Keratinocyte (primary cell): ENCODE results near the gene ST8SIA6. TPM values are rescaled to one million over a fixed set of nuclear protein-coding genes. Genes with fewer than 3 reads are reported as not detected.

ENCODE experiments used
- DNase-seq: peaks from one replicate; pipeline ENCODE4 v3.0.0-alpha.2; 2011; ENCODE audit warnings: low read depth, missing footprints, low spot score
- FAIRE-seq: peaks from 2 replicates; lab custom pipeline; 2011; peaks lifted over from hg19 to GRCh38; lab: Jason Lieb, UNC
- H2AFZ ChIP-seq: 2 replicates; pipeline ENCODE4 v1.6.0; 2012; ENCODE audit warnings: low read length, control low read depth, inconsistent platforms; ENCODE audit not compliant: control insufficient read depth
- H3K27ac ChIP-seq: 2 replicates; pipeline ENCODE4 v1.5.1; 2011; ENCODE audit warnings: low read length; ENCODE audit not compliant: control insufficient read depth, insufficient read depth
- H3K27me3 ChIP-seq: 3 replicates; pipeline ENCODE4 v1.6.0; 2011; ENCODE audit warnings: low read length; ENCODE audit not compliant: control insufficient read depth, insufficient read depth; ENCODE audit errors: extremely low read depth
- H3K36me3 ChIP-seq, 2 experiments: 2 replicates in 1 of 2; 3 replicates in 1 of 2; pipeline ENCODE4 v1.5.1; 2011; ENCODE audit warnings: low read length in 2 of 2, mild to moderate bottlenecking in 1 of 2; ENCODE audit not compliant: control insufficient read depth in 2 of 2, insufficient read depth in 2 of 2; ENCODE audit errors: extremely low read depth in 1 of 2
- H3K4me1 ChIP-seq: 3 replicates; pipeline ENCODE4 v1.5.1; 2011; ENCODE audit warnings: low read length; ENCODE audit not compliant: control insufficient read depth, insufficient read depth; ENCODE audit errors: extremely low read depth
- H3K4me2 ChIP-seq: 3 replicates; pipeline ENCODE4 v1.6.0; 2011; ENCODE audit warnings: low read depth, low read length; ENCODE audit not compliant: control insufficient read depth, insufficient read depth; ENCODE audit errors: extremely low read depth
- H3K4me3 ChIP-seq, 3 experiments: fragments of 200-600 bp in 1 of 3; sonication (generic) in 1 of 3; 2 replicates in 2 of 3; 3 replicates in 1 of 3; pipeline ENCODE4 v1.5.1; 2011 to 2016; ENCODE audit warnings: low read length in 3 of 3, mild to moderate bottlenecking in 3 of 3, control low read depth in 2 of 3, inconsistent platforms in 1 of 3, low read depth in 1 of 3, mixed read lengths in 1 of 3, mixed run types in 1 of 3, moderate library complexity in 1 of 3; ENCODE audit not compliant: control insufficient read depth in 2 of 3, insufficient read depth in 2 of 3; ENCODE audit errors: extremely low read depth in 1 of 3
- H3K79me2 ChIP-seq: 2 replicates; pipeline ENCODE4 v1.6.0; 2012; ENCODE audit warnings: low read length; ENCODE audit not compliant: control insufficient read depth, insufficient read depth
- H3K9ac ChIP-seq: 3 replicates; pipeline ENCODE4 v1.6.0; 2011; ENCODE audit warnings: low read length; ENCODE audit not compliant: control insufficient read depth, insufficient read depth; ENCODE audit errors: extremely low read depth
- H3K9me1 ChIP-seq: 3 replicates; pipeline ENCODE4 v1.6.0; 2011; ENCODE audit warnings: low read length; ENCODE audit not compliant: control insufficient read depth, insufficient read depth; ENCODE audit errors: extremely low read depth
- H3K9me3 ChIP-seq: 2 replicates; pipeline ENCODE4 v1.5.1; 2012; ENCODE audit warnings: low read depth, low read length; ENCODE audit not compliant: control insufficient read depth
- H4K20me1 ChIP-seq: 3 replicates; pipeline ENCODE4 v1.6.0; 2011; ENCODE audit warnings: low read length; ENCODE audit not compliant: control insufficient read depth, insufficient read depth; ENCODE audit errors: extremely low read depth
- EZH2 ChIP-seq: IDR thresholded peaks from one replicate; pipeline ENCODE4 v1.6.1; 2012; ENCODE audit warnings: inconsistent platforms, mild to moderate bottlenecking, low read length, moderate library complexity
- dilution Hi-C: fragments of 300-500 bp; cut with MboI; formaldehyde crosslinking; loops from one replicate; pipeline ENCODE4 v1.7.0; 2020; ENCODE audit warnings: low sequenced_read_pairs; ENCODE audit not compliant: extremely low pct_ligation_motif_present
- polyA plus RNA-seq, 5 experiments: library from polyadenylated mRNA; depleted of rRNA in 3 of 5; stranded (reverse) in 3 of 5; stranded (forward) in 1 of 5; unstranded in 1 of 5; fragments of >200 nt; gene quantifications; 1 replicate in 1 of 5; 2 replicates in 3 of 5; 3 replicates in 1 of 5; pipeline versions ENCODE4 v1.2.1 to v1.2.3, GENCODE V29; 2011 to 2012; ENCODE audit warnings: missing spikeins in 2 of 5, low read depth in 1 of 5, low replicate concordance in 1 of 5
- small RNA-seq, 3 experiments: library from RNA; depleted of rRNA; stranded (forward); fragments of <200 nt; gene quantifications; one replicate each; pipeline ENCODE3, GENCODE V24; 2012; ENCODE audit warnings: low read depth in 3 of 3, low replicate concordance in 1 of 3; ENCODE audit not compliant: insufficient read length in 3 of 3
- TF ChIP-seq, protein P1 (sequence below), 3 experiments: IDR thresholded peaks in 1 of 3; conservative IDR thresholded peaks in 1 of 3; optimal IDR thresholded peaks in 1 of 3; 2 replicates in 2 of 3; 3 replicates in 1 of 3; pipeline versions ENCODE3 to v1.5.1; 2011; ENCODE audit warnings: low read length in 3 of 3, mild to moderate bottlenecking in 3 of 3, moderate library complexity in 2 of 3, control low read depth in 1 of 3, inconsistent platforms in 1 of 3; ENCODE audit not compliant: insufficient read depth in 2 of 3; ENCODE audit errors: extremely low read depth in 1 of 3

The ST8SIA6 gene
- polyA plus RNA-seq, 1 donor (not counting 4 experiments of a cell fraction or from before 2014, with no cell fraction given), result not detected

- TF ChIP-seq EZH2, result no peak
- TF ChIP-seq, protein P1, sequence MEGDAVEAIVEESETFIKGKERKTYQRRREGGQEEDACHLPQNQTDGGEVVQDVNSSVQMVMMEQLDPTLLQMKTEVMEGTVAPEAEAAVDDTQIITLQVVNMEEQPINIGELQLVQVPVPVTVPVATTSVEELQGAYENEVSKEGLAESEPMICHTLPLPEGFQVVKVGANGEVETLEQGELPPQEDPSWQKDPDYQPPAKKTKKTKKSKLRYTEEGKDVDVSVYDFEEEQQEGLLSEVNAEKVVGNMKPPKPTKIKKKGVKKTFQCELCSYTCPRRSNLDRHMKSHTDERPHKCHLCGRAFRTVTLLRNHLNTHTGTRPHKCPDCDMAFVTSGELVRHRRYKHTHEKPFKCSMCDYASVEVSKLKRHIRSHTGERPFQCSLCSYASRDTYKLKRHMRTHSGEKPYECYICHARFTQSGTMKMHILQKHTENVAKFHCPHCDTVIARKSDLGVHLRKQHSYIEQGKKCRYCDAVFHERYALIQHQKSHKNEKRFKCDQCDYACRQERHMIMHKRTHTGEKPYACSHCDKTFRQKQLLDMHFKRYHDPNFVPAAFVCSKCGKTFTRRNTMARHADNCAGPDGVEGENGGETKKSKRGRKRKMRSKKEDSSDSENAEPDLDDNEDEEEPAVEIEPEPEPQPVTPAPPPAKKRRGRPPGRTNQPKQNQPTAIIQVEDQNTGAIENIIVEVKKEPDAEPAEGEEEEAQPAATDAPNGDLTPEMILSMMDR (optimal IDR thresholded peaks at IDR 0.05 in 1 of 3, IDR thresholded peaks at IDR 0.05 in 1 of 3, conservative IDR thresholded peaks at IDR 0.05 in 1 of 3; ENCODE audit: extremely low read depth in 1 of 3, insufficient read depth in 2 of 3, low read length in 3 of 3), result no peak
- DNase-seq (peak; percentile 53), FAIRE-seq (peak; percentile 92)
- Histone ChIP-seq H3K79me2 (no peaks in the 10 kb centered on the region), H3K4me2 (no peak overlapping the region), H3K9me3 (peaks cover 3% of the 10 kb centered on the region), H2AFZ (peak overlapping the region; percentile 47), H3K4me1 (peaks cover 8% of the 10 kb centered on the region), H4K20me1 (no peaks in the 10 kb centered on the region), H3K4me3 (no peak overlapping the region), H3K27ac (peak overlapping the region; percentile 30), H3K9ac (no peak overlapping the region), H3K9me1 (no peaks in the 10 kb centered on the region), H3K36me3 (no peaks in the 10 kb centered on the region), H3K27me3 (no peaks in the 10 kb centered on the region)
- dilution Hi-C loops, result no loop called here
Measured at GRCh38 chr10:17273403-17273802, 181.0 kb downstream of the ST8SIA6 start.

- H3K27ac ChIP-seq, result no peak overlapping the region
- no peak overlapping the region for H3K4me2 ChIP-seq
- TF ChIP-seq EZH2, result no peak
- TF ChIP-seq, protein P1 (optimal IDR thresholded peaks at IDR 0.05 in 1 of 3, IDR thresholded peaks at IDR 0.05 in 1 of 3, conservative IDR thresholded peaks at IDR 0.05 in 1 of 3; ENCODE audit: extremely low read depth in 1 of 3, insufficient read depth in 2 of 3, low read length in 3 of 3), result no peak
- no peak overlapping the region for H2AFZ ChIP-seq
- no peaks in the 10 kb centered on the region for H3K36me3 ChIP-seq
- no peaks in the 10 kb centered on the region for H3K27me3 ChIP-seq
- no peak overlapping the region for H3K4me3 ChIP-seq
- H3K9ac ChIP-seq, result no peak overlapping the region
- H3K9me1 ChIP-seq, result no peaks in the 10 kb centered on the region
- no peak for DNase-seq
- no peaks in the 10 kb centered on the region for H4K20me1 ChIP-seq
- H3K79me2 ChIP-seq, result no peaks in the 10 kb centered on the region
- FAIRE-seq, result no peak
- H3K9me3 ChIP-seq, result peaks cover 3% of the 10 kb centered on the region
- peaks cover 8% of the 10 kb centered on the region for H3K4me1 ChIP-seq
- dilution Hi-C loops, result no loop called here
Measured at GRCh38 chr10:17272648-17273047, 181.7 kb downstream of the ST8SIA6 start.

Small RNA genes within 50 kb of the gene (small RNA-seq; reads per million reads assigned to genes)
- gene RF00019, result 0 reads per million in 3 experiments

Other genes starting within 250 kb of the ST8SIA6 start
- gene VIM, start 226.4 kb downstream of the ST8SIA6 start, polyA plus RNA-seq, result 341 to 1,147 TPM (median 495 TPM) in 3 replicates
- gene HACD1, start 162.8 kb upstream of the ST8SIA6 start, polyA plus RNA-seq, result 17.7 to 46.3 TPM (median 32.5 TPM) in 3 replicates
- gene STAM, start 189.6 kb upstream of the ST8SIA6 start, polyA plus RNA-seq, result 27.8 to 34.9 TPM (median 34.1 TPM) in 3 replicates